ENCODE data around the gene GJD2.

GRCh38 chr15:34760909-34761308 lies 6.1 kb upstream of the GJD2 start:
- TF ChIP-seq CTCF (IDR thresholded peaks at IDR 0.05) (no peak), POLR2A (IDR thresholded peaks at IDR 0.05) (no peak)
